ENCODE data around the gene PLOD1.

Gene PLOD1

DNA sequence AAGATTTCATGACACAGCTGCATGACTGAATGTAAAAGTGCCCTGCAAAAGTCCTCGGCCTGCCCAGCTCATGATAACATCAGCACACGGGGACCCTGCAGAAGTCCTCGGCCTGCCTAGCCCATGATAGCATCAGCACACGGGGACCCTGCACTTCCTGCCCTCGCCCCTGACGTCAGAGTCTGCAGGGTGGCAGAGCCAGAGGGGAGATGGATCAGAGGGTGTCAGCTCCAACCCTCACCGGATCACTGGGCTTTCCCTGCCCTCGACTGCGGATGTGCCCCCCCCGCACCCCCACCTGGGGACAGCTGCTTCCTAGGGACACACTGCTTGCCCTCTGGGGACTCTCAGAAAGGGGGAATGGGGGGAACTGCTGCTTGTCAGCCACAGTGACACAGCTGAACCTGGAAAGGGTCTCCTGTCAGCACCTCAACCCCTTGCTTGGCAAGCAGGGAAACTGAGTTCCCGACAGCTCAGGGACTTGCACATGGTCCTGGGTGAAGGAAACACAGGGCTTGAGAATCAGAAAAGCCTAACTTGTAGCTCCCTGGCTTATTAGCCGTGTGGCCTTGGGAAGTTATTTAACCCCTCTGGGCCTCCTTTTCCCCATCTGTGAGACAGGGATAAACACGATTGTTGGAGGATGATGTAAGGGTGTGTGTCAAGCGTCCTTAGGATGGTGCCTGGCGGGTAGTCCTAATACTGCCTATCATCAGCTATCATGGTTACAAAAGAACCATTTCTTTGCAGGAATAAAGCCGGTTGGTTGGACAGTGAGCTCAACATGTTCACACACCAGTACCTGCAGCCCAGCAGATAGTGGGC lies 76.4 kb downstream of the PLOD1 start:
- DNase-seq: no peak

DNA sequence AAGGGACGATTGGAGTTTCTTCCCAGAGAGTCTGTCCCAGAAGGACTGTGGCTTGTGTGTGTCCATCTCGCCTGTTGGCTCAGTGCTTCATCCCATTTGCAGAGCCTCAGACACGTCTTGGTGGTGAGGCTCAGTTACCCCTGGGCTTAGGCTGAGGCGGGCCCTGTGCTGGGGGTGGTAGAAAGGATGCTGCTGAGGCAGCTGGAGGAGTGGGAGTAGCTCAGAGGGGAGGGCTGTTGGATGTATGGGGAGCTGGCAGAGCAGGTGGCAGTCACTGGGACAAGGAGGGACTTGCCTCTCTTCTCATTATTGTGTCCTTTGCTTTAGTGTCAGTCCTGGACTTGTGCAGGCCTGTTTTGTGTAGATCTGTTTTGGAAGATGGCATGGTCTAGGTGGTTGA lies 77.5 kb downstream of the PLOD1 start:
- DNase-seq: no peak

GRCh38 chr1:12012560-12013316 lies 78.2 kb downstream of the PLOD1 start:
- no peak for DNase-seq

DNA sequence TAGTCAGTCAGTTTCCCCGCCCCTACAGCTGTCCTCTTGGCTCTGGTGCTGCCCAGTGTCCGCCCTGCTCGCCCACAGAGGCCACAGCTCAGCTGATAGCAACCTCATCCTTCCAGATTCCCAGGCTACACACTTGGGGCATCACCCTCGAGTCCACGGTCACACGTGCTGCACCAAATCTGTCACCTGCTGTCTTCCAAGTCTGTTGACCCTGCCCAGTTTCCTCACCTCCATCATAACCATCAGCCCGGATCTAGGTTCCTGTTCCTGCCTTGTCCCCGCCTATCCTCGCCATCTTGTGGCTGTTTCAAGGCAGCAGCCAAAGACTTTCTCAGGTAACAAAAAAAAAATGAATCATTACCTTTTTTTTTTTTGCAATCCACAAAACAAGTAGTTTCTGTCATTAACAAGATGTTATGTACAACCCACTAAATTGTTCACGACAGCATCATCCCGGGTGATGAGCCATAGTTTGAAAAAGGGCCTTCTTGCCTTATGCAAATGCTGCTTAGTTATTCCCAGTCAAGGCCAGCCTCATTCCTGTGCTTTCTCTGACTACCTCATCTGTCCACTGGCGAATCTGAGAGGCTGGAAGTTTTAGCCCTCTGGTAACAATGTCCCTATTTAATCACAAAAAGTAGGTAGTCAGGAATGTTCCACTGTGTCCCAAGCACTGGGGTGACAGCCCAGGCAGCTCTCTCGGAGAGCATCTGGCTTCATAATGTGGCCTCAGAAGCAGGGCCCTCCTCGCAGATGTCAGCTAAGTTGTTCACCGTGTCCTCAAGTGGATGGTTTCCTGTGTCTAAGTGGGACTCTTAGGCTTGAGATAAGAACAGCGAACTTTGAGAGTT lies 79.8 kb downstream of the PLOD1 start:
- DNase-seq: no peak

GRCh38 chr1:12015001-12015491 lies 80.5 kb downstream of the PLOD1 start:
- no peak for DNase-seq

- no peak for DNase-seq
These were observed 81.0 kb downstream of the PLOD1 start for GRCh38 chr1:12015499-12015898.

- DNase-seq: no peak
These were observed 81.7 kb downstream of the PLOD1 start for GRCh38 chr1:12016182-12016581.

DNA sequence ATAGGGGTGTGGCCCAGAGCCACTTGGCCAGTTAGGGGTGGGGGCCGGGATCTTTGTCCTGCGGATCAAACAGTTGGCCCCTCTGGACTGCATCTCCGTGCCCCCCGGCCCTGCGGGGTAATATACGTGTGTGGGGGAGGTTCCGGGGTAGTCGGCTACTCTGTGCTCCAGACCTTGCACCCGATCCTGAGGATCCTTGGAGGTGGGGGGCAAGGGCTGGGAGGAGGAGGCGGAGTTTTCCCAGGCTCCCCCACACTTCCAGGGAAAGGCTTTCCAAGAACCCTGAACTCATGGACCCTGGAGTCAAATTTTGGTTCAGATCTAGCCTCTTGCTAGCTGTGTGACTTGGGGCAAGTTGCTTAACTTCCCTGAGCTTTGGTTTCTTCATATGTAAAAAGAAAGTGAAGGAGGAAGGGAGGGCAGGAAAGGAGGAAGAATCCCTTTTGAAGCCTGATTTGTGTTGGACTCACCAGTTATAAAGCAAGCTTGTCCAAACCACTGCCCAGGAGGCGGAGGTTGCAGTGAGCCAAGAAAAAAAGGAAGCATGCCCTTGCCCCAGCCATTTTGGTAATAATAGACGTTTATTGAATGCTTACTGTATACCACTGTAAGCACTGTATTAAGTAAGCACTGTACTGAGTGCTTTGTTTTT lies 85.5 kb downstream of the PLOD1 start:
- peak in 1 of 2 donors; percentile 22 for DNase-seq

- DNase-seq: no peak
These were observed 87.1 kb downstream of the PLOD1 start for GRCh38 chr1:12021616-12022015.

DNA sequence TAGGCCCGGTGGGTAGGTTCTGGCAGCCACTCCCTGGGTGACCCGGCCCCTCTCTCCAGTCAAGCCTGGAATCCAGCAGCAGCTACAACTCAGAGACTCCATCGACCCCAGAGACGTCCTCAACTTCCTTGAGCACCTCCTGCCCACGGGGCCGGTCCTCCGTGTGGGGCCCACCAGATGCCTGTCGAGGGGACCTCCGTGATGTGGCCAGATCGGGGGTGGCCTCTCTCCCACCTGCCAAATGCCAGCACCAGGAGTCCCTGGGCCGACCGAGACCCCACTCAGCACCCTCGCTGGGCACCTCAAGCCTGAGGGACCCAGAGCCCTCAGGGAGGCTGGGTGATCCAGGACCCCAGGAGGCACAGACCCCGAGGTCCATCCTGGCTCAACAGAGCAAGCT lies 87.5 kb downstream of the PLOD1 start:
- DNase-seq: no peak
